BLaER1 (cell line): ENCODE measurements around the gene PDE3A.

Experiments
- H3K27ac ChIP-seq: shearing (Covaris generic); formaldehyde crosslinking; 2 replicates; pipeline ENCODE4 v1.8.1; 2022
- H3K27me3 ChIP-seq: shearing (Covaris generic); formaldehyde crosslinking; 2 replicates; pipeline ENCODE4 v1.8.1; 2022
- H3K36me3 ChIP-seq: shearing (Covaris generic); formaldehyde crosslinking; 2 replicates; pipeline ENCODE4 v1.8.1; 2022
- H3K4me1 ChIP-seq: shearing (Covaris generic); formaldehyde crosslinking; 2 replicates; pipeline ENCODE4 v1.8.1; 2022
- H3K4me2 ChIP-seq: shearing (Covaris generic); formaldehyde crosslinking; 2 replicates; pipeline ENCODE4 v1.8.1; 2022
- H3K4me3 ChIP-seq: shearing (Covaris generic); formaldehyde crosslinking; 2 replicates; pipeline ENCODE4 v1.8.1; 2022
- H3K9ac ChIP-seq: shearing (Covaris generic); formaldehyde crosslinking; 2 replicates; pipeline ENCODE4 v1.8.1; 2022
- H3K9me3 ChIP-seq: shearing (Covaris generic); formaldehyde crosslinking; 2 replicates; pipeline ENCODE4 v1.8.1; 2022
- H4K20me1 ChIP-seq: shearing (Covaris generic); formaldehyde crosslinking; 2 replicates; pipeline ENCODE4 v1.8.1; 2022
- Cebpa-rat ChIP-seq: shearing (Covaris generic); IDR thresholded peaks from 2 replicates; pipeline ENCODE4 v1.8.1; 2022

Gene PDE3A

DNA sequence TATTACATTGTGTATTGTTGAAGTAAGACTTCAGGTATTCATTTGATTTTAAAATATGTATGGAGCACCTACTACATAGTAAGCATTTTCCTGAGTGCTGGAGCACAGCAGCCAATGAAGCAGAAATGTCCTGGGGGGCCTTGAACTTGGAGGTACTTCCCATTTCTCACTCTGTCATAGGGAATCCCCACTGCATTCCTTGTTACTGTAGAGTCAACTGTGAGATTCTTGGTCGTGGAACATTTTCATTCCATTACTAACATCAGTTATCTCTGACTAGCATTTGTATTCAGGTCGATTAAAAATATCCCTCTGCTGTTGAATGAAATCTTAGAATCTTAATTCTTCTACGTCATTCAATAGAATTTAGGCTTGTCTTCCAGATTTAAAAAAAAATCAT is 66.7 kb downstream of the PDE3A start:
- Histone ChIP-seq H3K27ac (no peak overlapping the region), H3K27me3 (no peaks in the 10 kb centered on the region), H4K20me1 (no peaks in the 10 kb centered on the region), H3K4me3 (no peak overlapping the region), H3K9ac (no peak overlapping the region), H3K36me3 (no peaks in the 10 kb centered on the region), H3K9me3 (no peaks in the 10 kb centered on the region), H3K4me2 (no peak overlapping the region), H3K4me1 (no peaks in the 10 kb centered on the region)
- TF ChIP-seq Cebpa-rat, result no peak

DNA sequence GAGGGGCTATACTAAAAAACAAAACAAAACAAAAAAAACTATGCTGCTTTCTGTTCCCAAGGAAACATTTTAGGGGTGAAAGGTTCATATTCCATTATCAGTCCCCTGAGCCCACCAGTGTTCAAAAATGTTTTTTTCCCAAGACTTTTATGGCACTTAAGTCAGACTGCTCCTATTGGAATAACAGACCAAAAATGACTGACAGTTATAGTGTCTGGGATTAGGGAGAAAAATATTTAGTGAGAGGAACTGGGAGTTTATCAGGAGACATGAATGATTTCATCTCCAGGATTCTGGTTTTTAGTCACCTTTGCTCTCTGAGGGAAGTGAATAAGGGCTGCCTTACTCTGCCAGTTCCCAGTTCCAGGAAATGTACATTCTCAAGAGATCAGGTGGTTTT is 68.0 kb downstream of the PDE3A start:
- Histone ChIP-seq H3K4me3 (no peak overlapping the region), H3K9me3 (no peaks in the 10 kb centered on the region), H3K27ac (no peak overlapping the region), H4K20me1 (no peaks in the 10 kb centered on the region), H3K36me3 (no peaks in the 10 kb centered on the region), H3K4me1 (no peaks in the 10 kb centered on the region), H3K9ac (no peak overlapping the region), H3K4me2 (no peak overlapping the region), H3K27me3 (no peaks in the 10 kb centered on the region)
- TF ChIP-seq Cebpa-rat, result no peak

DNA sequence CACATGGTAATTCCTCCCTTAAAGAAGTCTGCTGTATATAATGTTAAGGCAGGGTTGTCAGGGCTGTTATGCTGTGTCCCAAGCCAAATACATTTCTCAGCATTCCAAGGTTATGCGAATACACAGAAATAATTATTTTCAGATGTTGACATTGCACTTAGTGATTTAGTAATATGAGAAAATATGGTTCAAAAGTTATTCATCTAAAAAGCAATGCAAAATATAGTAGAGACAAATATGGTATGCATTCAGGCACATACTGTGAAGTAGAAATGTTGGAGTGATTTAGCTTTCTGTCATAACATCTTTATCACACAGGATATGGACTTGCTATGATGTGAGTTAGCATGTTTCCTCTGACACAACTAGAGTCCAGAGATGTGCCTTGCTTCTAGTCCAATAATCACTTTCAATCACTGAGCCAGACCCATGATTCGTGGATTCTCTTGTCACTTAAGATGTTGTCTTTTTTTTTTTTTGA is 70.0 kb downstream of the PDE3A start:
- H3K9me3 ChIP-seq, result no peaks in the 10 kb centered on the region
- H4K20me1 ChIP-seq, result no peaks in the 10 kb centered on the region
- H3K4me2 ChIP-seq, result no peak overlapping the region
- no peak overlapping the region for H3K4me3 ChIP-seq
- H3K4me1 ChIP-seq, result no peaks in the 10 kb centered on the region
- no peaks in the 10 kb centered on the region for H3K36me3 ChIP-seq
- TF ChIP-seq Cebpa-rat, result no peak
- no peaks in the 10 kb centered on the region for H3K27me3 ChIP-seq
- no peak overlapping the region for H3K9ac ChIP-seq
- no peak overlapping the region for H3K27ac ChIP-seq

DNA sequence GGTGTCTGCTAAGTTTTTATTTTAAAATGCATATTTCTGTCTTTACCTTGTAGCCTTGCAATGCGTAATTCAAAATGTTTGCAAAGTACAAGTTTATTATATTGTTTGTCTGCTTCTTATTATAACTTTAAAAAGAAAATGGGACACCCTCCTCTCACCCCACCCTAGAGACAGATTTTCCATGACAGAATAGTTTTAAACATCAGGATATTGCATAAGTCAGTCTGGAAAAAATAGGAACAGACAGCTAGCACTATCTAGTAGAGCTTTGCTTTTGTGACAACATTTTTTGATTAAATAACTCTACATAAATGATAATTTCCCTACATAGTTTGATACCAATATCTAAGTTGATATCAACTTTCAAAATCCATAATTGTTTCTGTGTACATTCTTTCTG is 71.3 kb downstream of the PDE3A start:
- H3K4me2 ChIP-seq, result no peak overlapping the region
- no peaks in the 10 kb centered on the region for H3K36me3 ChIP-seq

GRCh38 chr12:20440408-20440807 is 72.1 kb downstream of the PDE3A start:
- H3K4me2 ChIP-seq, result no peak overlapping the region
- TF ChIP-seq Cebpa-rat, result no peak
- H3K9me3 ChIP-seq, result no peaks in the 10 kb centered on the region
- H3K27me3 ChIP-seq, result no peaks in the 10 kb centered on the region
- H3K27ac ChIP-seq, result no peak overlapping the region
- H4K20me1 ChIP-seq, result no peaks in the 10 kb centered on the region
- no peak overlapping the region for H3K9ac ChIP-seq
- no peaks in the 10 kb centered on the region for H3K4me1 ChIP-seq
- no peak overlapping the region for H3K4me3 ChIP-seq
- no peaks in the 10 kb centered on the region for H3K36me3 ChIP-seq

More for the DNA sequence above, 71.3 kb downstream of the PDE3A start:
- Histone ChIP-seq H3K27ac (no peak overlapping the region), H3K9me3 (no peaks in the 10 kb centered on the region), H3K27me3 (no peaks in the 10 kb centered on the region), H3K4me1 (no peaks in the 10 kb centered on the region), H3K9ac (no peak overlapping the region), H4K20me1 (no peaks in the 10 kb centered on the region), H3K4me3 (no peak overlapping the region)
- TF ChIP-seq Cebpa-rat, result no peak

DNA sequence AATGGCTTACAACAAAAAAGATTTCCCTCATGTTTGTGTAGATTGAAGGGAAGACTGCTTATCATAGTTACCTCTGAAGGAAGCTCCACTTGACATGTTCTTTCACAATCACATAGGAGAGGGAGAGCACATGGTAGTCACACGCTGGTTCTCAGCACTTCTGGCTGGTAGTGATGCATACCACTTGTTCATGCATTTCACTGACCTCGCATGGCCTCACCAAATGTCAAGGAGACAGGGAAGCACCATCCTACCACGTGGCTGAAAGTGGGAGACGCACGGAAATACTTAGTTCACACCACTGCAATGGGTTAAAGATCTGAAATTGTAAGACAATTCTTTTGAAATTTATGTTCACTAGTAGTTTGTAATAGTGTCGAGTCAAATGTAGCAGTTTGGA is 74.0 kb downstream of the PDE3A start:
- Histone ChIP-seq H3K9me3 (no peaks in the 10 kb centered on the region), H3K27ac (no peak overlapping the region), H4K20me1 (no peaks in the 10 kb centered on the region), H3K4me3 (no peak overlapping the region), H3K27me3 (no peaks in the 10 kb centered on the region), H3K4me1 (no peaks in the 10 kb centered on the region), H3K36me3 (no peaks in the 10 kb centered on the region), H3K9ac (no peak overlapping the region), H3K4me2 (no peak overlapping the region)
- no peak for TF ChIP-seq Cebpa-rat

DNA sequence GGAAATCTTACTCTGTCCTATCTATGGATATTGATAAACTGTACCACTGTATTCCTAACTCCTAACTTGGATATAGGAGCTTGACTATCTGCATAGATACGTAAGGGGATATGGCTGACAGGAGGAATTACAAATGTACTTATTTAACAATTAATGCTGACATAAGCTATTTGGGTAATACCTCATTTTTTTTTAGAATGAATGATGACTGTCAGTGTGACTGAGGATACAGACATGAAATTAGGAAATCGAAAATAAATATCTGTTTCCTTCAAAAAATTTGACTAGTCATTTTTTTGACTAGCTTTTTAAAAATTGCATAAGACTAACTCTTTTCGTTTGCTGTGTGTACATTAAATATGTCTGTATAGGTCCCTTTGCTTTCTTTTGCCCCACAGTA is 74.9 kb downstream of the PDE3A start:
- no peak overlapping the region for H3K27ac ChIP-seq
- no peak overlapping the region for H3K4me3 ChIP-seq
- no peak for TF ChIP-seq Cebpa-rat
- no peak overlapping the region for H3K4me2 ChIP-seq
- no peak overlapping the region for H3K9ac ChIP-seq
- no peaks in the 10 kb centered on the region for H3K36me3 ChIP-seq
- no peaks in the 10 kb centered on the region for H3K4me1 ChIP-seq
- H3K27me3 ChIP-seq, result no peaks in the 10 kb centered on the region
- no peaks in the 10 kb centered on the region for H4K20me1 ChIP-seq
- H3K9me3 ChIP-seq, result no peaks in the 10 kb centered on the region

DNA sequence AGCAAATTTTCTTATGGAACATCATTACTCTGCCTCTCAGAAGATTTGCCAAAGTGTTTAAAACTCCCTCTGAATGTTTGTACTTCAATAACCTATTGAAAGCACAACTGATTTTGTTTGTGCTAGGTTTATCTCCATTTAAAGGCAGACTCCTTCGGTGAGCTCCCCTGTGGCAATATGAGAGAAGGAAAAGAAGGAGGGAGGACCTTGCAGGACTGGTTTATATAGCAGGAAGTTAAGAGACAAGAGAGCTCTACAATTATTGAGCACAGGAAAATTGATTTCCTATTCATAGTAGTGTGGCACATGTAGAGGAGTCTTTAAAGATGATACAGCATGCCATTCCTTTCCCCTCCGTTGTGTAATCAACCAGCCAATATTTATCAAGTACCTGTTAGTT is 75.5 kb downstream of the PDE3A start:
- Histone ChIP-seq H3K4me3 (no peak overlapping the region), H3K4me1 (no peaks in the 10 kb centered on the region), H3K27me3 (no peaks in the 10 kb centered on the region), H3K27ac (no peak overlapping the region), H3K36me3 (no peaks in the 10 kb centered on the region), H4K20me1 (no peaks in the 10 kb centered on the region), H3K9ac (no peak overlapping the region), H3K9me3 (no peaks in the 10 kb centered on the region), H3K4me2 (no peak overlapping the region)
- TF ChIP-seq Cebpa-rat, result no peak

DNA sequence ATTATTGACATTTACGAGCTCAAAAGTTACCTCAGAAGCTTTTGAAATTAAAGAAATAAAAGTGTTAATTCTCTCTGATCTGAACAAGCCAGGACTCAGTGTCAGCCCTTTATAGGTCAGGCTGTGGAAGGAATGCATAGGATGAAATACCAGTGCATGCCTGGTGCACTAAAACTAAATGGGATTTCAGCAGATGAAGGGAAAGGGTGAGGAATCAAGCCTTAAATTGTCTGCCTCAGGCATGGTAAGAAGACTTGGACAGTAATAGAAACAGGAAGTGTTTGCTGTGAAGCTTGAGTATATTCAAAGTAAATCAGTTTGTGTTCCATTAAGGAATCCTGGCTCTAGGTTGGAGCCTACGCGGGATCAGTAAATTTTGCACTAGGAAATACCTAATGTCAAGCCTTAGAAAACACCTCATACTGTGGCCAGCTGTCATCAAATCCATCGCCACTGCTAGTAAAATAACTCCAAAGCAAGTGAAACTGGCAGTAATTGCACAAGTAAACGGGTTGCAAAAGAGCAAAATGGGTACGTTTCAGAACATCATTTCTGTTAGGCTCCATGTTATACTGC is 76.3 kb downstream of the PDE3A start:
- Histone ChIP-seq H3K9me3 (no peaks in the 10 kb centered on the region), H3K36me3 (no peaks in the 10 kb centered on the region), H3K9ac (no peak overlapping the region), H3K27ac (no peak overlapping the region), H3K4me2 (no peak overlapping the region), H3K4me1 (no peaks in the 10 kb centered on the region), H3K27me3 (no peaks in the 10 kb centered on the region), H4K20me1 (no peaks in the 10 kb centered on the region), H3K4me3 (no peak overlapping the region)
- TF ChIP-seq Cebpa-rat, result no peak

DNA sequence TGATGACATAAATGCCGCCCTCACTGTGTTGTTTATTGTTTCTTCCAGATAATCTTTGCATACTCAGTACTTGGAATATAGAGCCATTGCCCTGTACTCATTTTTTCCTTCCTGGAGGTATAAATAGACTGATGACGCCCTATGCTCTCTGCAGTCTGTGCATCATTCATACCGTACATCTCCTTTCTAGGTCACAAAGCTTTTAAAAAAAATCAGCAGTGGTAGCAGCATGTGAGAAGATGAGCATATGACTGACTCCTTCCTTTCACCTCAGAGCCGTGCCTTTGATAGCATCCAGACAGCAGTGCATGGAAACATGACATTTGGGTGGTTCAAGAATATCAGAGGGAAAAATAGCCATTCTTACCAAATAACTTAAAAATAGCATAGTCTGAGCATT is 77.3 kb downstream of the PDE3A start:
- no peaks in the 10 kb centered on the region for H4K20me1 ChIP-seq
- H3K4me3 ChIP-seq, result no peak overlapping the region
- H3K36me3 ChIP-seq, result no peaks in the 10 kb centered on the region
- H3K9me3 ChIP-seq, result no peaks in the 10 kb centered on the region
- no peak overlapping the region for H3K4me2 ChIP-seq
- no peak overlapping the region for H3K9ac ChIP-seq
- TF ChIP-seq Cebpa-rat, result no peak
- H3K27me3 ChIP-seq, result no peaks in the 10 kb centered on the region
- H3K4me1 ChIP-seq, result no peaks in the 10 kb centered on the region
- H3K27ac ChIP-seq, result no peak overlapping the region

DNA sequence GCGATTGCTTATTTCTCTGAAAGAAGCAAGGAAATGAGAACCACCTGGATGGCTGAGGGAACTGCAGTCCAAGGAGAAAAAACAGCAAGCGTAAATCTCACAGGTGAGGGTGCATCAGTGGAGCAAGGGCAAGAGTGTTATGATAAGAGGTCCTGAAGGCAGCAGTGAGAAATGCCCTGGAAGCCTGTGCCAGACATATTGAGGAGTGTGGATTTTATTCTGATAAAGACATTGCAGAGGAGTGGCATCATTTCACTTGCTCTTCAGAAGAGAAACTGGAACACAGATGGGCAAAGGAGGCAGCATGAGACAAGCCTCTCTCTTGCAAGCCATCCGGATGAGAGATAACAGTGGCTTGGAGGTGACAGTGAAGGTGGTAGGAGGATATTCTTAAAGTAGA is 78.5 kb downstream of the PDE3A start:
- H3K9ac ChIP-seq, result no peak overlapping the region
- H3K4me1 ChIP-seq, result no peaks in the 10 kb centered on the region
- H3K27me3 ChIP-seq, result no peaks in the 10 kb centered on the region
- no peak overlapping the region for H3K27ac ChIP-seq
- H3K36me3 ChIP-seq, result no peaks in the 10 kb centered on the region
- no peaks in the 10 kb centered on the region for H3K9me3 ChIP-seq
- no peaks in the 10 kb centered on the region for H4K20me1 ChIP-seq
- no peak overlapping the region for H3K4me2 ChIP-seq
- TF ChIP-seq Cebpa-rat, result no peak
- H3K4me3 ChIP-seq, result no peak overlapping the region
